Upper lobe of left lung (tissue), 4 donors: ENCODE results near the gene SLC28A1.

Source experiments
- CTCF ChIP-seq, 6 experiments: fragments of 450-650 bp in 4 of 6; fragments of 200-600 bp in 2 of 6; sonication (generic) in 2 of 6; IDR thresholded peaks; one replicate each; pipeline ENCODE4 v1.5.1; 2016 to 2019; ENCODE audit warnings: antibody characterized with exemption in 6 of 6
- EP300 ChIP-seq, 4 donors: sonication (generic); formaldehyde crosslinking; IDR thresholded peaks; one replicate each; pipeline ENCODE4 v1.5.1; 2017; ENCODE audit warnings: antibody characterized with exemption in 4 of 4, control low read depth in 2 of 4
- POLR2A ChIP-seq, 4 donors: fragments of 450-650 bp; IDR thresholded peaks; one replicate each; pipeline ENCODE4 v1.5.1; 2016 to 2017; ENCODE audit warnings: antibody characterized with exemption in 4 of 4, mild to moderate bottlenecking in 2 of 4
- POLR2AphosphoS5 ChIP-seq, 2 donors: sonication (generic); formaldehyde crosslinking; IDR thresholded peaks; one replicate each; pipeline ENCODE4 v1.5.1; 2017; ENCODE audit warnings: antibody characterized with exemption in 2 of 2

DNA sequence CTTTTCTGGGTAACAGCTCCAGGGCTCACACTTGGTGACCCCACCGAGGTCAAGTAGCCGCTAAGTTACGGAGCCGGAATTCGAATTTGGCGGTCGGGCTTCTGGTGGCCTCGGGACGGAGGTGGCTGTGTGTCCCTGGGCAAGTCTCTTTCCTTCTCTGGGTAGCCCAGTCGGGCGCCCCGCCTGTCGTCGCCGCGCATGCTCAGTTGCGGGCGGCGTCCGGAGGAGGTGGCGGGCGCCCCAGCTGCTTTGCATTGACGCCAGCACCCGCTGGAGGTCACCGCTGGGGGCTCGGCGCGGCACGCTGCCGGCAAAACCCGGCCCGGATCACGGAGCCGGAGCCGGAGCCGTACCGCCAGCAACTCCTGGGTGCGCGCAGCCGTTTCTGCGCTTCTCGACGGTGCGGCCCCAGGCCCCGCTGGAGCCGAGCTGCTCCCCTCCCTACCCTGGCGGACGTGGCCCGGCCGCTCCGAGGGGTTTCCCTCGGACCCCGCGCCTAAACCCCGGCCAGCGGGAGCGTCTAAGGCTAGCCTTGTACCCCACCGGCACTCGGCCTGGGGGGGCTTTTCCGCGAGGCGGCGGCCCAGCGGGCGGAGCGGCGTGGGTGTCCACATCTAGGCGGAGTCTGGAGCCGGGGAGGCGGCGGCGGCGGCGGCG lies 96.7 kb downstream of the SLC28A1 start:
- TF ChIP-seq CTCF (IDR thresholded peaks at IDR 0.05) (peak in 5 of 6 experiments; percentile 32 to 93 (median 76)), EP300 (IDR thresholded peaks at IDR 0.05) (peak in 1 of 4 donors; percentile 75), POLR2A (IDR thresholded peaks at IDR 0.05) (peak; percentile 2 to 87 (median 58)), POLR2AphosphoS5 (IDR thresholded peaks at IDR 0.05) (peak; percentile 84 to 85)
